B cell (primary cell): ENCODE measurements around the gene IRS1. TPM values are rescaled to one million over a fixed set of nuclear protein-coding genes. Genes with fewer than 3 reads are reported as not detected.

Experiments
- ATAC-seq: fragments of 200-7000 bp; cut with Tn5 transposase; one replicate; pipeline ENCODE4 v1.10.0; 2021; ENCODE audit warnings: low read depth, mild to moderate bottlenecking, moderate number of reproducible peaks, moderate library complexity
- CTCF ChIA-PET: fragments of 350-600 bp; sonication (Branson Sonifier 250); formaldehyde crosslinking; loops from one replicate; lab custom pipeline; 2021; ENCODE audit warnings: antibody characterized with exemption, inconsistent platforms; lab: Charles Lee
- POLR2A ChIA-PET: fragments of 350-600 bp; sonication (Branson Sonifier 250); formaldehyde crosslinking; loops from one replicate; lab custom pipeline; 2021; ENCODE audit warnings: antibody characterized with exemption; lab: Charles Lee
- DNase-seq: peaks from one replicate; pipeline ENCODE4 v3.0.0; 2013
- H2AFZ ChIP-seq: 2 replicates; pipeline ENCODE4 v1.6.1; 2012; ENCODE audit warnings: mild to moderate bottlenecking, low read depth, low read length; ENCODE audit not compliant: insufficient read depth, poor library complexity, severe bottlenecking
- H3K27ac ChIP-seq, 2 donors: 1 replicate in 1 of 2; 2 replicates in 1 of 2; pipeline ENCODE4 v1.5.1; 2012 to 2013; ENCODE audit warnings: low read length in 2 of 2, mild to moderate bottlenecking in 2 of 2, moderate library complexity in 1 of 2
- H3K27me3 ChIP-seq, 4 experiments: fragments of 200-600 bp in 1 of 4; sonication (generic) in 1 of 4; replicated peaks in 1 of 4; 1 replicate in 2 of 4; 2 replicates in 2 of 4; pipeline versions ENCODE4 v1.6.1 to v1.7.0; 2013 to 2016; ENCODE audit warnings: low read length in 3 of 4, mild to moderate bottlenecking in 2 of 4, mixed read lengths in 1 of 4, moderate library complexity in 1 of 4; ENCODE audit not compliant: insufficient read depth in 4 of 4, control insufficient read depth in 3 of 4; ENCODE audit errors: control extremely low read depth in 1 of 4
- H3K36me3 ChIP-seq, 2 experiments: replicated peaks in 1 of 2; 1 replicate in 1 of 2; 2 replicates in 1 of 2; pipeline versions ENCODE4 v1.6.1 to v1.7.1; 2013; ENCODE audit warnings: low read length in 1 of 2; ENCODE audit not compliant: insufficient read depth in 2 of 2, control insufficient read depth in 1 of 2; ENCODE audit errors: control extremely low read depth in 1 of 2, extremely low read depth in 1 of 2
- H3K4me1 ChIP-seq, 2 donors: fragments of 200-600 bp in 1 of 2; sonication (generic) in 1 of 2; 1 replicate in 1 of 2; 2 replicates in 1 of 2; pipeline versions ENCODE4 v1.5.1 to v1.6.1; 2013 to 2017; ENCODE audit warnings: low read length in 2 of 2; ENCODE audit not compliant: control insufficient read depth in 2 of 2, insufficient read depth in 2 of 2
- H3K4me2 ChIP-seq: replicated peaks from 2 replicates; pipeline ENCODE3; 2012; ENCODE audit warnings: mild to moderate bottlenecking, low read depth, low read length; ENCODE audit not compliant: poor library complexity, severe bottlenecking
- H3K4me3 ChIP-seq, 5 experiments: fragments of 200-600 bp in 1 of 5; sonication (generic) in 1 of 5; 1 replicate in 3 of 5; 2 replicates in 2 of 5; pipeline versions ENCODE4 v1.5.1 to v1.7.0; 2011 to 2016; ENCODE audit warnings: low read length in 4 of 5, mild to moderate bottlenecking in 4 of 5, low read depth in 2 of 5, control low read depth in 1 of 5, moderate library complexity in 1 of 5; ENCODE audit not compliant: insufficient read depth in 1 of 5; ENCODE audit errors: control extremely low read depth in 1 of 5, extremely low read depth in 1 of 5
- H3K79me2 ChIP-seq: fragments of 200-600 bp; sonication (generic); one replicate; pipeline ENCODE4 v1.6.0; 2016; ENCODE audit warnings: low read length; ENCODE audit not compliant: control insufficient read depth, insufficient read depth
- H3K9ac ChIP-seq: fragments of 200-600 bp; sonication (generic); 2 replicates; pipeline ENCODE4 v1.6.1; 2017; ENCODE audit warnings: mild to moderate bottlenecking, low read length, moderate library complexity
- H3K9me3 ChIP-seq, 3 donors: one replicate each; pipeline versions ENCODE4 v1.6.1 to v1.7.1; 2013; ENCODE audit warnings: low read length in 2 of 3; ENCODE audit not compliant: control insufficient read depth in 2 of 3, insufficient read depth in 1 of 3; ENCODE audit errors: control extremely low read depth in 1 of 3
- H4K20me1 ChIP-seq: 2 replicates; pipeline ENCODE4 v1.6.0; 2012; ENCODE audit warnings: mild to moderate bottlenecking, low read length; ENCODE audit not compliant: insufficient read depth, control insufficient read depth, poor library complexity, severe bottlenecking
- H3K27ac Mint-ChIP-seq: one replicate; pipeline ENCODE4 v1.8.0; 2021; ENCODE audit warnings: mixed read lengths
- H3K27me3 Mint-ChIP-seq: one replicate; pipeline ENCODE4 v1.8.0; 2021; ENCODE audit warnings: mixed read lengths
- H3K4me1 Mint-ChIP-seq: one replicate; pipeline ENCODE4 v1.8.0; 2021; ENCODE audit warnings: mixed read lengths
- H3K4me3 Mint-ChIP-seq: one replicate; pipeline ENCODE4 v1.8.0; 2021; ENCODE audit warnings: mixed read lengths
- H3K9me3 Mint-ChIP-seq: one replicate; pipeline ENCODE4 v1.8.0; 2022; ENCODE audit warnings: mixed read lengths; ENCODE audit not compliant: insufficient read depth
- EZH2 ChIP-seq: IDR thresholded peaks from 2 replicates; pipeline ENCODE4 v1.6.1; 2012; ENCODE audit warnings: borderline replicate concordance, low read depth, mild to moderate bottlenecking, moderate library complexity, low read length; ENCODE audit not compliant: insufficient read depth, poor library complexity, severe bottlenecking
- WGBS: methylation state at CpG from one replicate; pipeline ENCODE4 v1.1.5; 2013; ENCODE audit warnings: missing lambda C conversion rate; ENCODE audit not compliant: insufficient coverage; 5-methylcytosine and 5-hydroxymethylcytosine counted together
- intact Hi-C: fragments of 100-400 bp; cut with micrococcal nuclease; formaldehyde crosslinking; loops from one replicate; pipeline ENCODE4 v1.10.0; 2022
- polyA plus RNA-seq: library from polyadenylated mRNA; depleted of rRNA; stranded (reverse); fragments of >200 nt; gene quantifications from 2 replicates; pipeline ENCODE4 v1.2.3, GENCODE V29; 2012
- total RNA-seq, 2 donors: library from RNA; stranded (reverse); fragments of 120-200 nt in 1 of 2; gene quantifications; 1 replicate in 1 of 2; 2 replicates in 1 of 2; pipeline versions ENCODE4 v1.2.3 to v1.2.4, GENCODE V29; 2013 to 2022
- TF ChIP-seq, protein P1 (sequence below): fragments of 200-600 bp; IDR thresholded peaks from one replicate; pipeline ENCODE4 v1.8.0; 2022; ENCODE audit warnings: antibody characterized with exemption, mild to moderate bottlenecking

Gene IRS1
- total and polyA plus RNA-seq, 2 donors (not counting 1 experiment from before 2014, with no cell fraction given): 3.8 to 11.9 TPM

DNA sequence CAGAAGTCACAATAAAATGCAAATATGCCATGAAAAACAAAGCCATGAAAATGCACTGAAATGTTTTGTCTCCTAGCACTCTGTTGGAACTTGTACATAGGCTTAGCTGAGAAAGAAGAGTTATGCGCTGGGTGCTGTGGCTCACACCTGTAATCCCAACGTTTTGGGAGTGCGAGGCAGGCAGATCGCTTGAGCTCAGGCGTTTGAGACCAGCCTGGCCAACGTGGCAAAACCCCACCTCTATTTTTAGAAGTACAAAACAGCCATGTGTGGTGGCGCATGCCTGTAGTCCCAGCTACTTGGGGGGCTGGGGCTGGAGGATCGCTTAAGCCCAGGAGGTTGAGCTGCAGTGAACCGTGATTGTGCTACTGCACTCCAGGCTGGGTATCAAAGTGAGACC lies 39.9 kb downstream of the IRS1 start:
- Mint-ChIP-seq H3K27ac (no peak overlapping the region), H3K4me3 (no peak overlapping the region), H3K27me3 (no peaks in the 10 kb centered on the region), H3K4me1 (peaks cover 3% of the 10 kb centered on the region), H3K9me3 (no peaks in the 10 kb centered on the region)
- Histone ChIP-seq H3K4me1 (no peaks in the 10 kb centered on the region), H2AFZ (no peak overlapping the region), H3K4me2 (no peak overlapping the region), H4K20me1 (no peaks in the 10 kb centered on the region), H3K9ac (no peak overlapping the region), H3K27ac (no peak overlapping the region), H3K9me3 (no peaks in the 10 kb centered on the region), H3K36me3 (no peaks in the 10 kb centered on the region), H3K27me3 (no peaks in the 10 kb centered on the region), H3K4me3 (no peak overlapping the region), H3K79me2 (no peaks in the 10 kb centered on the region)
- no peak for DNase-seq
- ChIA-PET CTCF (no interaction called here), POLR2A (no interaction called here)
- intact Hi-C loops: no loop called here
- WGBS: 79% methylated on average over 7 of the region's 9 CpGs
- TF ChIP-seq, protein P1, sequence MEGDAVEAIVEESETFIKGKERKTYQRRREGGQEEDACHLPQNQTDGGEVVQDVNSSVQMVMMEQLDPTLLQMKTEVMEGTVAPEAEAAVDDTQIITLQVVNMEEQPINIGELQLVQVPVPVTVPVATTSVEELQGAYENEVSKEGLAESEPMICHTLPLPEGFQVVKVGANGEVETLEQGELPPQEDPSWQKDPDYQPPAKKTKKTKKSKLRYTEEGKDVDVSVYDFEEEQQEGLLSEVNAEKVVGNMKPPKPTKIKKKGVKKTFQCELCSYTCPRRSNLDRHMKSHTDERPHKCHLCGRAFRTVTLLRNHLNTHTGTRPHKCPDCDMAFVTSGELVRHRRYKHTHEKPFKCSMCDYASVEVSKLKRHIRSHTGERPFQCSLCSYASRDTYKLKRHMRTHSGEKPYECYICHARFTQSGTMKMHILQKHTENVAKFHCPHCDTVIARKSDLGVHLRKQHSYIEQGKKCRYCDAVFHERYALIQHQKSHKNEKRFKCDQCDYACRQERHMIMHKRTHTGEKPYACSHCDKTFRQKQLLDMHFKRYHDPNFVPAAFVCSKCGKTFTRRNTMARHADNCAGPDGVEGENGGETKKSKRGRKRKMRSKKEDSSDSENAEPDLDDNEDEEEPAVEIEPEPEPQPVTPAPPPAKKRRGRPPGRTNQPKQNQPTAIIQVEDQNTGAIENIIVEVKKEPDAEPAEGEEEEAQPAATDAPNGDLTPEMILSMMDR: no peak
- no peak for TF ChIP-seq EZH2
- ATAC-seq: no peak

DNA sequence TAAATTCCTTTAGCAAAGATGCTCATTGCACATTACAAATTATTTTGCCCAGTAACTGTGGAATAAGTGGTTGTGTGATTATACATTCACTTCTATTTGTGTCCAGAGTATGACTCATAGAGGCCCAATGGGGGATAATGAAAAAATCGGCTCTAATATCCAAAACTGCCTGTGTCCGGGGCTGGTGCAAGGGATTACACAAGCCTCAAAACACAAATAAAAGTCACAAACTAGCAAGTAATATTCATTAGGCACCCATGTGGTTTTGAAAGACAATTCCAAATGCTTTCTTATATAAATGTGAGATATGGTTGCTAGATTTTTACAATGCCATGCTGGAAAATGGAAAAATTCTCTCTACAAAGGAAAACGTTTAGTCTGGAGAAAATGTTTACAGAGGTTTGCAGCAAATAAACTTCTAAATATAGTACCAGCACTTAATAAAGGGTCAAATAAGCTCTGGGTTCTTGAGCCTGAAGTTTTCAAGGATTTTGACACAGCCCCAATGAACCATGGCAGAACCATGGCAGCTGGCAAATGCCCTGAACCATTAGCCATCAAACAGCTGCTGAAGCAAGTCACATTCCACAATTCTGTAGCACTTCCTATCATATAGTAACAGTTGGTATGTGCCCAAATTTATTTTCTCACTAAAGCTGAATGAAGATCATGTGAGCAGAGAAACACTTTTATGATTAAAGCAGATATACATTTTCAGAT lies 40.5 kb downstream of the IRS1 start:
- H3K4me1 ChIP-seq: no peaks in the 10 kb centered on the region
- WGBS: no CpG with 5 or more reads among the region's 3 CpGs
- no peaks in the 10 kb centered on the region for H3K27me3 ChIP-seq
- no peak overlapping the region for H3K27ac ChIP-seq
- TF ChIP-seq, protein P1: no peak
- TF ChIP-seq EZH2: no peak
- no peak for ATAC-seq
- no peaks in the 10 kb centered on the region for H3K79me2 ChIP-seq
- H3K9ac ChIP-seq: no peak overlapping the region
- H3K36me3 ChIP-seq: no peaks in the 10 kb centered on the region
- no peaks in the 10 kb centered on the region for H3K9me3 Mint-ChIP-seq
- H3K4me2 ChIP-seq: no peak overlapping the region
- POLR2A ChIA-PET: no interaction called here
- H3K27me3 Mint-ChIP-seq: no peaks in the 10 kb centered on the region
- no peak overlapping the region for H2AFZ ChIP-seq
- no peak overlapping the region for H3K4me3 ChIP-seq
- no peaks in the 10 kb centered on the region for H3K9me3 ChIP-seq
- peaks cover 3% of the 10 kb centered on the region for H3K4me1 Mint-ChIP-seq
- no peak for DNase-seq
- intact Hi-C loops: no loop called here
- CTCF ChIA-PET: no interaction called here
- no peak overlapping the region for H3K27ac Mint-ChIP-seq
- H3K4me3 Mint-ChIP-seq: no peak overlapping the region
- H4K20me1 ChIP-seq: no peaks in the 10 kb centered on the region
